ENCODE measurements around the gene XIST.
"Not testable (repeated sequence)": the region's sequence is repeated elsewhere in the genome, so short reads cannot be mapped to it uniquely, and the experiment has no call there.

The XIST gene

GRCh38 chrX:73792511-73792910, 60.0 kb downstream of the XIST start:
- not testable (repeated sequence) for DNase-seq

GRCh38 chrX:73785493-73785892, 67.0 kb downstream of the XIST start:
- DNase-seq: no peak

Data from stimulated activated CD4-positive, alpha-beta T cell treated with anti-CD3 and anti-CD28 coated beads, Interleukin-4, amount 100 ng/mL, for 24 hours (primary cell).